ENCODE measurements around the gene HBG2.

- TF ChIP-seq POLR2AphosphoS5 (IDR thresholded peaks at IDR 0.05; ENCODE audit: control insufficient read depth, insufficient read depth, low read depth, low read length), result no peak
- TF ChIP-seq CBX3 (IDR thresholded peaks at IDR 0.05; ENCODE audit: borderline replicate concordance in 1 of 2, low read length in 2 of 2), result no peak
- TF ChIP-seq GTF2F1 (IDR thresholded peaks at IDR 0.05; ENCODE audit: low read depth, low read length), result no peak
Measured at GRCh38 chr11:5265832-5266231, 11.3 kb upstream of the HBG2 start.
